Activated naive CD4-positive, alpha-beta T cell treated with anti-CD3 and anti-CD28 coated beads, Interleukin-2, amount 10 ng/mL, durations not matched to agents 7 days and 5 days (primary cell): Measurements from ENCODE around the gene SRA1.
A peak's percentile ranks its signal among the peaks of the same experiment; 100 is the strongest.

Source experiments
- CTCF ChIA-PET: fragments of 350-600 bp; sonication (Branson Sonifier 250); formaldehyde crosslinking; loops from one replicate; lab custom pipeline; 2021; ENCODE audit warnings: antibody characterized with exemption; lab: Charles Lee
- DNase-seq: peaks from one replicate; pipeline ENCODE4 v3.0.0-alpha.2; 2020
- H3K27ac Mint-ChIP-seq: one replicate; pipeline ENCODE4 v1.8.0; 2021; ENCODE audit warnings: mild to moderate bottlenecking, moderate library complexity, mixed read lengths
- H3K27me3 Mint-ChIP-seq: one replicate; pipeline ENCODE4 v1.8.0; 2021; ENCODE audit warnings: mild to moderate bottlenecking, mixed read lengths
- H3K36me3 Mint-ChIP-seq: one replicate; pipeline ENCODE4 v1.8.0; 2021; ENCODE audit warnings: mixed read lengths
- H3K4me1 Mint-ChIP-seq: one replicate; pipeline ENCODE4 v1.8.0; 2021; ENCODE audit warnings: mixed read lengths
- H3K4me3 Mint-ChIP-seq: one replicate; pipeline ENCODE4 v1.8.0; 2021; ENCODE audit warnings: mild to moderate bottlenecking, moderate library complexity, mixed read lengths
- H3K9me3 Mint-ChIP-seq: one replicate; pipeline ENCODE4 v1.8.0; 2021; ENCODE audit warnings: mixed read lengths

The SRA1 gene

DNA sequence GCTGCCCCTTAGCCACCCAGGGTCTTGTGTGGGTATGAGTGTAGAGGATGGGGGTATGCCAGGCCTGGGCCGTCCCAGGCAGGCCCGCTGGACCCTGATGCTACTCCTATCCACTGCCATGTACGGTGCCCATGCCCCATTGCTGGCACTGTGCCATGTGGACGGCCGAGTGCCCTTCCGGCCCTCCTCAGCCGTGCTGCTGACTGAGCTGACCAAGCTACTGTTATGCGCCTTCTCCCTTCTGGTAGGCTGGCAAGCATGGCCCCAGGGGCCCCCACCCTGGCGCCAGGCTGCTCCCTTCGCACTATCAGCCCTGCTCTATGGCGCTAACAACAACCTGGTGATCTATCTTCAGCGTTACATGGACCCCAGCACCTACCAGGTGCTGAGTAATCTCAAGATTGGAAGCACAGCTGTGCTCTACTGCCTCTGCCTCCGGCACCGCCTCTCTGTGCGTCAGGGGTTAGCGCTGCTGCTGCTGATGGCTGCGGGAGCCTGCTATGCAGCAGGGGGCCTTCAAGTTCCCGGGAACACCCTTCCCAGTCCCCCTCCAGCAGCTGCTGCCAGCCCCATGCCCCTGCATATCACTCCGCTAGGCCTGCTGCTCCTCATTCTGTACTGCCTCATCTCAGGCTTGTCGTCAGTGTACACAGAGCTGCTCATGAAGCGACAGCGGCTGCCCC, 10.0 kb upstream of the SRA1 start:
- CTCF ChIA-PET: interaction anchor here (2.1 kb wide), 1 partner anchor 67 kb away, joined by 9 read pairs; no protein-coding TSS in a partner anchor
- DNase-seq: no peak
- H3K36me3 Mint-ChIP-seq: peaks cover 34% of the 10 kb centered on the region
- H3K4me3 Mint-ChIP-seq: peak overlapping the region; percentile 24
- H3K27ac Mint-ChIP-seq: no peak overlapping the region
- H3K27me3 Mint-ChIP-seq: no peaks in the 10 kb centered on the region
- no peaks in the 10 kb centered on the region for H3K9me3 Mint-ChIP-seq
- H3K4me1 Mint-ChIP-seq: peaks cover 69% of the 10 kb centered on the region

DNA sequence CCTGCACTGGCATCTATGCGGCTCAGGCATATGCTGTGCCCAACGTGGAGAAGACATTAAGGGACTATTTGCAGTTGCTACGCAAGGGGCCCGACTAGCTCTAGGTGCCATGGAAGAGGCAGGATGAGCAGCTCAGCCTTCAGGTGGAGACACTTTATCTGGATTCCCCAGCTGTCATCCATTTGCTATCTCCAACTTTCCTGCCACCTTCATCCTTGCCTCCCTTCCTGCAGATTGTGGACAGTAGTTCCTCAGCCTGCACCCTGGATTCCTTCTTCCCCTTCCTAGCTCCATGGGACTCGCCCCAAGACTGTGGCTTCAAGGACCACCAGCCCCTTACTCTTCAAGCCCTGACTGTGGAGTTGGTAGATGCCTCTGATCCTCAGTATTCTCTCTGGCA, 9.4 kb upstream of the SRA1 start:
- peaks cover 34% of the 10 kb centered on the region for H3K36me3 Mint-ChIP-seq
- H3K4me1 Mint-ChIP-seq: peaks cover 69% of the 10 kb centered on the region
- H3K27me3 Mint-ChIP-seq: no peaks in the 10 kb centered on the region
- H3K27ac Mint-ChIP-seq: no peak overlapping the region
- DNase-seq: no peak
- peak overlapping the region; percentile 11 for H3K4me3 Mint-ChIP-seq
- CTCF ChIA-PET: interaction anchor here (2.1 kb wide), 1 partner anchor 68 kb away, joined by 9 read pairs; no protein-coding TSS in a partner anchor
- H3K9me3 Mint-ChIP-seq: no peaks in the 10 kb centered on the region

DNA sequence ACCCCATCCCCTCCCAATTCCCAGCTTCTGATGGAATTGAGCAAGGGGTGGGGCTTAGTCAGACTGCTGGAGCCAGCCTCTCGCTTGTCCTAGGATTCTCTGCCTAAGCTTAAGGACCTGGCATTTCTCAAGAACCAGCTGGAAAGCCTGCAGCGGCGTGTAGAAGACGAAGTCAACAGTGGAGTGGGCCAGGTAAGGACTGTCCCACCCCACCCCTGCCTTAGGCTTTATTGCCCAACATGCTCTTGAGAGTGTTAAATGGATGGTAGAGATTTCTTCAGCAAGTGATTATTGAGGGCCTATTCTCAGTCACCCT, 8.5 kb upstream of the SRA1 start:
- Mint-ChIP-seq H3K4me3 (peak overlapping the region; percentile 87), H3K36me3 (peaks cover 38% of the 10 kb centered on the region), H3K27ac (peak overlapping the region; percentile 95), H3K4me1 (peaks cover 69% of the 10 kb centered on the region), H3K27me3 (no peaks in the 10 kb centered on the region), H3K9me3 (no peaks in the 10 kb centered on the region)
- CTCF ChIA-PET: interaction anchor here (1.1 to 2.1 kb wide), 3 partner anchors 69 to 202 kb away, joined by 3 to 9 read pairs (median 3); no protein-coding TSS in a partner anchor
- no peak for DNase-seq

DNA sequence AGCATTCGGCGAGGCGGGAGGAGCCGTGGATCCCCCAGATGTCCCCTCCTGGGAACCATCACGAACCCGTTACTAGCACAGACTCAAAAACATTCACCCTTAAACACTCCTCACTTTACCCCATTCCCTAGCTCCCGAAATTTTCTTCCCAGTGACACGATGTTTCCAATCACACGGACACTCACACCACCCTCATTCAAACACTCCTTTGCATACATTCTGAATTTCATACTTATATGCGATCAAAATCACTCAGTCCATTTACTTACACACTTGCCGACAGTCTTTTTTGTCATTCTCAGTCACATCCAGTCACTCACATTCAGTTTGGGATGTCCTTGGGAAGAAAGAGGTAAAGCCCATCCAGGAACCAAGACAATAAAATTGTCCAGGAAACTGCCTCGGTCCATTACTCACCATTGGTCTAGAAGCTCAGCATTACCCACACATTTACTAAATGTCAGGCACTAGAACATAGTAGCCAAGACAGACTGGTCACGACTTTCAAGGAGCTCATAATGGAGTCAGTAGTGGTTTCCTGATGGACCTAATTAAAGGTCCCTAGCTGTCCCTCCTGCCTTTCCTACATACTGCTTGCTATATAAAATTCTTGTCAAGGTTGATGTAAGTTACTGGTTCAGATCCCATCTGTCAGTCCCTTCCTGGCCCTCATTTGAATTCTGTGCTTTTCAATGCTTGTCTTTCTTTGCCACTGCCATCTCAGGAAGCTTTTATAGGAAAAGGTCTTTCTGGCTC, 7.9 kb upstream of the SRA1 start:
- Mint-ChIP-seq H3K4me1 (peaks cover 67% of the 10 kb centered on the region), H3K9me3 (no peaks in the 10 kb centered on the region), H3K27me3 (no peaks in the 10 kb centered on the region), H3K36me3 (peaks cover 39% of the 10 kb centered on the region), H3K27ac (peak overlapping the region; percentile 95), H3K4me3 (peak overlapping the region; percentile 87)
- CTCF ChIA-PET: interaction anchor here (1.1 to 2.1 kb wide), 3 partner anchors 69 to 202 kb away, joined by 3 to 9 read pairs (median 3); no protein-coding TSS in a partner anchor
- no peak for DNase-seq

DNA sequence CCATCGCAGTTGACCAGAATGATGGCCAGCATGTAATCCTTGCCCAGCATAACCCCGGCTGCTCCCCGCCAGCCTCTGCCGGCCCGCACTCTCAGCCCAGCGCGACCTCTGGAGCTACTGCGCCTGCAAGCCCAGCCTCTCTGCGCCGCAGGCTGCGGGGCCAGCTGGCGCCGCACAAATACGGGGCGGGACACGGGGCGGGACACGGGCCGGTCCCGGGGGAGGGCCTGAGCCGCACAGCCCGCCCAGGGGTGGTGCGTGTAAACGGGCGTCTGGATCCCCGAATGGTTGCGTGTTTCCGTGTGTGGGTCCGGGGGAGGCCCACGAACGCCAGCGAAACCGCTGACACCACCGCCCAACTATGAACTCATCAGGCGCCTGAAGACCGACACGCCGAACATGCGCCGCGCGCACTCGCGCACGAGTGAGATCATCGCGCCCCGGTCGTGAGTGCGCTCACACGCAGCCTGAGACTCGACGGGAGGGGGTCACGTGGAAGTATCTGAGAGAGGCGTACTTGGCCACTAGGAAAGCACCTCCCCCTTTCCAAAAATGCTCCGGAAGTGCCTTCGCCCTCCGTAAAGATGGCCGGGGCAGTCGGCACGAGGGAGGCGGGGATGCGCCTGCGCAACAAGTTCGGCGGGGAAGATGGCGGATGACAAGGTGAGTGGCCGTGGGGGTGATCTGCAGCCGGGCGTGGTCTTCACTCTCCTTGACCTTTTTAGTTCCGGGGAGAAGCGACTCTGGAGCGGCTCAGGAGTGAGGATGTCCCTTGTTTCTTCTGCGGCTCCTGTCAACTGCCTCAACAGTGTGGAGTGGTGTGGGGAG, 7.1 kb upstream of the SRA1 start, which contains the start of the genes APBB3 and SLC35A4:
APBB3 (minus strand) TSS at position 403 of the 828 bp plus-strand sequence; CDS start at position 50, 353 bp downstream.
SLC35A4 (plus strand) TSS at position 633 of the 828 bp plus-strand sequence. CDS start 2,342 bp downstream, outside the sequence.
- Mint-ChIP-seq H3K4me1 (peaks cover 59% of the 10 kb centered on the region), H3K4me3 (peak within 1 kb of the TSS; percentile 87), H3K27ac (peak within 1 kb of the TSS; percentile 95), H3K27me3 (no peaks in the 10 kb centered on the region), H3K9me3 (no peaks in the 10 kb centered on the region), H3K36me3 (peaks cover 34% of the 10 kb centered on the region)
- CTCF ChIA-PET: interaction anchor here (1.1 kb wide), 1 partner anchor 154 kb away, joined by 3 read pairs; no protein-coding TSS in a partner anchor
- DNase-seq: peak; percentile 98

DNA sequence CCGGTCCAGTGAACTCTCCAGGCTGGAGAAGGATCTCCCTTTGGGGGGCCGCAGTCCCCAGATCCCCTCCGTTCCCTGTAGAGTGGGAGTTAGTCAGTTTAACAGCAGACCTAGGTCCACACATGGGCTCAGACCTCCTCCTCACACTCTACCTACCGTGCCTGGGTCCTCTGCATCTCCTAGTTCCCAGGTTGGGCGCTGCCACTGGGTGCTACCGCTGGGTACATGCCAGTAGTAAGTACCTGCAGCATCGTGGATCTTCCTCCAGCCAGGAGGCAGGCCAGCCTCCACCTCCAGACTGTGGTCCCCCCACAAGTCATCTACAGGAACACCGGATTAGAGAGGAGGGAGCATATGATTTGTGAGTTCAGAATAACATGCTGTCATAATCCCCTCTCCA, 6.3 kb upstream of the SRA1 start:
- CTCF ChIA-PET: no interaction called here
- no peaks in the 10 kb centered on the region for H3K9me3 Mint-ChIP-seq
- H3K27ac Mint-ChIP-seq: peak overlapping the region; percentile 95
- peaks cover 28% of the 10 kb centered on the region for H3K36me3 Mint-ChIP-seq
- H3K27me3 Mint-ChIP-seq: no peaks in the 10 kb centered on the region
- peak; percentile 32 for DNase-seq
- H3K4me1 Mint-ChIP-seq: peaks cover 51% of the 10 kb centered on the region
- H3K4me3 Mint-ChIP-seq: peak overlapping the region; percentile 87

DNA sequence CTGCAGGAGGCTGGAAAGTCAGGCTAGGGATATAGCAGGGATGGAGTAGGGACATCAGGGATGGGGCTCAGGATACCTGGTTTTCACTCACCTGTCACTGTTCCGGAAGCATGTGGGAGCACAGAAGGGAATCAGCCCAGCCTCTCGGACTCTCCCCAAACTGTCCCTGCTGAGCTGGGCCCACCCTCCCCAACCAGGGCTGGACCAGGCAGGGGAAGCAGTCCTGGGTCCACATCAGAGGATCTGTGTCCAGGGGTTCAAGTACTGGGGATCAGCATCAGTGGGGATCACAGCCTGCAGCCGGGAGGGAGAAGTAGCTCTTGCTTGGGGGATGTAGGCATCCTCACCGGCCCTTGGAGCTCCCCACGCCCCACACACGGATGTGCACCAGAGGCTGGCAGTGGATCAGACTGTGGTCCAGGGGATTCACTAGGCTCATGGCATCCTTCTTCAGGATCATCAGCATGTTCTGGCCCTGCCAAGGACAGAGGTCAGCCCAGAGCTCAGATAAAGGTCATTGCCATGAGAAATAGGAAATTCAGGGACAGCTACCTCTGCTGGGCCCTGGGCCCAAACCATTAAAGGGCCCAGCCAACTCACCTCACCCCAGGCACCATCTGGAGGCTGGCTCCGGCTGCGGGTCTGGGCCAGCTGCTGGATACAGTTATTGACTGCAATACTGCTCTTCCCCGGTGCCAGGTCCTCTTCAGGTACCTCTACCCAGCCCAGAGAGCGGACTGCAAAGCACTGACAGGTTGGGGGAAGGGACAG, 4.7 kb upstream of the SRA1 start:
- no peak overlapping the region for H3K27ac Mint-ChIP-seq
- no peak overlapping the region for H3K4me3 Mint-ChIP-seq
- CTCF ChIA-PET: interaction anchor here (0.8 to 1.4 kb wide), 3 partner anchors 8 to 77 kb away, joined by 3 to 4 read pairs (median 3); partner anchors contain the start of gene EIF4EBP3
- no peak for DNase-seq
- H3K27me3 Mint-ChIP-seq: no peaks in the 10 kb centered on the region
- peaks cover 20% of the 10 kb centered on the region for H3K36me3 Mint-ChIP-seq
- H3K9me3 Mint-ChIP-seq: no peaks in the 10 kb centered on the region
- H3K4me1 Mint-ChIP-seq: peaks cover 45% of the 10 kb centered on the region

GRCh38 chr5:140560227-140560626, 3.0 kb upstream of the SRA1 start:
- Mint-ChIP-seq H3K36me3 (peaks cover 27% of the 10 kb centered on the region), H3K27ac (no peak overlapping the region), H3K4me3 (no peak overlapping the region), H3K9me3 (no peaks in the 10 kb centered on the region), H3K27me3 (no peaks in the 10 kb centered on the region), H3K4me1 (peaks cover 45% of the 10 kb centered on the region)
- DNase-seq: no peak
- CTCF ChIA-PET: interaction anchor here (1.3 kb wide), 1 partner anchor 209 kb away, joined by 4 read pairs; no protein-coding TSS in a partner anchor

DNA sequence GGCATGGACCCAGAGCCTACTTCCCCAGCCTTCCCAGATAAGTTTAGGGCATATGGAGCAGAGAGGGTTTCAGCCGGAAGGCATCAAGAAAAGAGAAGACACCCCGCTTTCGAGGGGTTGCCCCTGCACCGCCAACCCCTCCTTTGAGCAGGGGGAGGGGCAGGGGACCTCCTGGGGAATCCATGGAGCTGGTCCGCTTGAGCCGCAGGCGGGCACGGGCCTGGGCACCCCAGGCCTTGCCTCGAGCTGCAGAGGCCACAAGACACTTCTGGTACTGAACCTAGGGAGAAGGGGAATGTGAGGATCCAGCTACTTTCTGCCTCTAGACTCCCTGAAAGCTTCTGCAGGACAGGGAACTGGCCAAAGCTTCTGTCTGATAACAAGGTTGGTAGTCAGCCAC, 1.3 kb upstream of the SRA1 start:
- Mint-ChIP-seq H3K4me3 (no peak overlapping the region), H3K9me3 (no peaks in the 10 kb centered on the region), H3K27me3 (no peaks in the 10 kb centered on the region), H3K36me3 (peaks cover 35% of the 10 kb centered on the region), H3K4me1 (peaks cover 53% of the 10 kb centered on the region), H3K27ac (no peak overlapping the region)
- CTCF ChIA-PET: interaction anchor here (1.4 kb wide), 1 partner anchor 186 kb away, joined by 4 read pairs; no protein-coding TSS in a partner anchor
- DNase-seq: no peak

DNA sequence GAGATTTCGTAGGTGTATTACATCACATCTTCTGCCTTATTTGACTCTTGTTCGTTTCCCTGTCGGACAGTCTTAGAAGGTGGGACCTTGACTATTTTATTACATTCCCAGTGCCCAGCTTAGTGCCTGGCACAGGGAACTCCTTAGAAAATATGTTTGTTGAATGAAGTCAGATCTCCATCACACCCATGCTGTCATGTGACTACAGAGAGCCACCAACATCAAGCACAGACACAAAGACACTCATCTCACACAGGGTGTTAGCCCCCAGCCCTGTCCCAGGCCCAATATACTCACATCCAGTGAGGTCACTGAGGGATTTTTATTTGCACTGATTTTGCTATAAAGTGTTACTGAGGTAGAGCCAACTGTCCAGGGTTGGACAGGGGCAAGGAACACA, 692 bp upstream of the SRA1 start:
- DNase-seq: no peak
- Mint-ChIP-seq H3K36me3 (peaks cover 41% of the 10 kb centered on the region), H3K9me3 (no peaks in the 10 kb centered on the region), H3K27ac (peak overlapping the region; percentile 89), H3K4me3 (peak overlapping the region; percentile 81), H3K27me3 (no peaks in the 10 kb centered on the region), H3K4me1 (peaks cover 54% of the 10 kb centered on the region)
- CTCF ChIA-PET: interaction anchor here (0.8 to 1.4 kb wide), 3 partner anchors 9 to 185 kb away, joined by 3 to 4 read pairs (median 3); no protein-coding TSS in a partner anchor

DNA sequence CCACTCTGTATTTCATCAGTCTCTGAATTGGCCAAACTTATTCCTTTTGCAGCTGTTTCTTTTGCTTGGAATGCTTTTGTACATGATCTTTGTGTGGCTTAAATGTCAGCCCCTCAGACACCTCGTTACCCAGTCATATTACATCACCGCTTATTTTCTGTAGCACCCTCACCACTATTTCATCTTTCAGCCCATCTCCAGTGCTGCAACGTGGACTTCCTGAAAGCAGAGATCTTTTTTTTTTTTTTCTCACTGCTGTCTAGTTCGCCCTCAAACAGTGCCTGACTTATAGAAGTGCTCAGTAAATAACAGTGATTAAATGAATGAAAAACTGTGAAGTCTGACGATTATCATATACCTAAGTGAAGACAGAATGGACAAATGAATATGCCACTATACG, 835 bp downstream of the SRA1 start:
- Mint-ChIP-seq H3K36me3 (peaks cover 48% of the 10 kb centered on the region), H3K27ac (peak overlapping the region; percentile 89), H3K4me1 (peaks cover 57% of the 10 kb centered on the region), H3K27me3 (no peaks in the 10 kb centered on the region), H3K9me3 (no peaks in the 10 kb centered on the region), H3K4me3 (peak overlapping the region; percentile 81)
- CTCF ChIA-PET: no interaction called here
- DNase-seq: no peak

DNA sequence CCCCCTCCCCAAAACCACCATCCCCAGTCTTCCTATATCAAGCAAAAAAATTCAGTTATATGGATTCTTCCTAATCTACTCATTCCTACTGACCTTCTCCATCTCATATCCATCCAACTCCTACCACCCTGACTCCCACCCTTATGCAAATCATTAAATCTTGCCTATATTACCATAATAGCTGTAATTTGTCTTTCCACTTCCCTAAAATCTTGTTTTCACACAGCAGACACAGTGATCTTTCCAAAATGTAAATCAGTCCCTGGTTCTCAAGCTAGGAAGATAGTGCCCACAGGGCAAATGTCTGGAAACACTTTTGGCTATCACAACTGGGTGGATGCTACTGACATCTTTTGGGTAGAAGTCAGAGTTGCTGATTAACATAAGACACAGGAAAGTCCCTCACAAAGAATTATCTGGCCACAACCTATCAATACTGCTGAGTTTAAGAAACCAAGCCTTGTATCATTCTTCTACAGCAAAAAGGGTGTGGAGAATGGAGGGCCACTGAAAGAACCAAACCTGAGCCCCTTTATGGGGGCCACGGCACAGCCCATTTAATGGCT, 1.4 kb downstream of the SRA1 start:
- H3K9me3 Mint-ChIP-seq: no peaks in the 10 kb centered on the region
- H3K27me3 Mint-ChIP-seq: no peaks in the 10 kb centered on the region
- H3K4me3 Mint-ChIP-seq: peak overlapping the region; percentile 81
- CTCF ChIA-PET: interaction anchor here (0.7 to 1.0 kb wide), 2 partner anchors 9 to 765 kb away, joined by 3 read pairs; partner anchors contain the start of genes EIF4EBP3 and TAF7
- DNase-seq: no peak
- H3K27ac Mint-ChIP-seq: peak overlapping the region; percentile 89
- peaks cover 63% of the 10 kb centered on the region for H3K4me1 Mint-ChIP-seq
- H3K36me3 Mint-ChIP-seq: peaks cover 50% of the 10 kb centered on the region
